ENCODE results near the gene MECR.

Gene MECR

DNA sequence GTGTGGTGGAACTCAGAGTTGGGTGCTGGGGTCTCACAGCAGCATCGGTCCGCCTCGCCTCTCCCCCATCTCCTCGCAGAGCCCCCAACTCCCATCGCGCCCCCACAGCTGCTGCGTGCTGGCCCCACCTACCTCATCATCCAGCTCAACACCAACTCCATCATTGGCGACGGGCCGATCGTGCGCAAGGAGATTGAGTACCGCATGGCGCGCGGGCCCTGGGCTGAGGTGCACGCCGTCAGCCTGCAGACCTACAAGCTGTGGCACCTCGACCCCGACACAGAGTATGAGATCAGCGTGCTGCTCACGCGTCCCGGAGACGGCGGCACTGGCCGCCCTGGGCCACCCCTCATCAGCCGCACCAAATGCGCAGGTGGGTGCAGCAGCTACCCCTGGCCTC is 29.8 kb upstream of the MECR start:
- Histone ChIP-seq H2BK12ac (ENCODE audit: low read length in 2 of 2) (peak overlapping the region in 1 of 2 experiments; percentile 10), H3K14ac (ENCODE audit: low read length in 2 of 2) (peak overlapping the region in 1 of 2 experiments; percentile 69), H3K23ac (ENCODE audit: low read length in 2 of 2) (no peak overlapping the region), H3K4me2 (ENCODE audit: low read length, poor library complexity, severe bottlenecking) (no peak overlapping the region), H4K8ac (ENCODE audit: low read length) (peak overlapping the region; percentile 79), H2BK15ac (ENCODE audit: low read depth, poor library complexity, severe bottlenecking) (no peak overlapping the region), H3K4ac (ENCODE audit: low read depth in 1 of 2, low read length in 2 of 2) (no peak overlapping the region), H3K79me1 (replicated peaks; ENCODE audit: low read length, poor library complexity, severe bottlenecking) (peaks cover 2% of the 10 kb centered on the region), H3K36me3 (ENCODE audit: control insufficient read depth in 1 of 2, insufficient read depth in 2 of 2, low read depth in 1 of 2, low read length in 2 of 2) (peaks cover 0 to 6% of the 10 kb centered on the region in 2 experiments), H2BK120ac (ENCODE audit: low read depth, low read length) (no peak overlapping the region), H3K18ac (ENCODE audit: low read depth in 1 of 2, low read length in 2 of 2) (no peak overlapping the region), H2AK5ac (ENCODE audit: low read length, severe bottlenecking) (no peak overlapping the region), H3K4me3 (ENCODE audit: insufficient read depth in 1 of 2, low read depth in 1 of 2, low read length in 2 of 2) (peak overlapping the region in 1 of 2 experiments; percentile 79), H3K27ac (ENCODE audit: low read length, poor library complexity, severe bottlenecking) (no peak overlapping the region), H2BK5ac (ENCODE audit: low read depth, low read length, poor library complexity, severe bottlenecking) (no peak overlapping the region), H3K27me3 (ENCODE audit: control insufficient read depth in 1 of 2, insufficient read depth in 1 of 2, low read length in 2 of 2) (no peaks in the 10 kb centered on the region), H3K4me1 (ENCODE audit: control insufficient read depth, insufficient read depth, low read depth, low read length) (peaks cover 37% of the 10 kb centered on the region), H4K91ac (ENCODE audit: low read length) (no peak overlapping the region), H3K9me3 (ENCODE audit: control insufficient read depth, low read length) (no peaks in the 10 kb centered on the region), H2AFZ (ENCODE audit: low read depth, low read length) (no peak overlapping the region), H3K9ac (ENCODE audit: low read length) (no peak overlapping the region)
- DNase-seq, result no peak
- 56% methylated on average over 29 of the region's 29 CpGs for WGBS

DNA sequence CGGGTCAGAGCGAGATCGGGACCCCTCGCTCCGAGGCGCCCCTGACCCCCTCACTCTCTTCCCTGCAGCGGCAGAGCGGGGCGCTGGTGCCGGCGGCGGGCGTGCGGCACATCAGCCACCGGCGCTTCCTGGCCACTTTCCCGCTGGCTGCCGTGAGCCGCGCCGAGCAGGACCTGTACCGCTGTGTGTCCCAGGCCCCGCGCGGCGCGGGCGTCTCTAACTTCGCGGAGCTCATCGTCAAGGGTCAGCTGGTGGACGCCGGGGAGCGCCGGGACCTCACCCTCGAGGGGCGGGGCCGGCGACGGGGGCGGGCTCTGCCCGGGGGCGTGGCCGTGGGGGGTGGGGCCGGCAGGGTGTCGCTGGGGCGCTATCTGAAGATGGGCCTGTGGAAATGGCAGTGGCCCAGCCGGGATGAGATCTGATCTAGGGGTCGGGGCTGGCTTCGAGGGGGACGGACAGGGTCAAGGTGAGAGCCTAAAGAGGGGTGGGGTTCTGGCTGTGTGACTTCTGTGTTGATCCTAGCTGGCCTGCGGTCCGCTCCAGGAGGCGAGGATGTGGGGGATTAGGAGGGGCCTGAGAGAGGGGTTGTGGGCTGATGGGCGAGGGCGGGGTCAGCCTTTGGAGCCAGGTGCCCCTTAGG is 29.2 kb upstream of the MECR start:
- H3K18ac ChIP-seq (ENCODE audit: low read depth in 1 of 2, low read length in 2 of 2), result peak overlapping the region; percentile 67 to 87
- peak overlapping the region; percentile 90 for H2AFZ ChIP-seq (ENCODE audit: low read depth, low read length)
- no peak overlapping the region for H2BK5ac ChIP-seq (ENCODE audit: low read depth, low read length, poor library complexity, severe bottlenecking)
- no peak overlapping the region for H2BK12ac ChIP-seq (ENCODE audit: low read length in 2 of 2)
- no peak overlapping the region for H3K27ac ChIP-seq (ENCODE audit: low read length, poor library complexity, severe bottlenecking)
- peak overlapping the region in 1 of 2 experiments; percentile 94 for H3K14ac ChIP-seq (ENCODE audit: low read length in 2 of 2)
- H3K4me2 ChIP-seq (ENCODE audit: low read length, poor library complexity, severe bottlenecking), result peak overlapping the region; percentile 98
- peaks cover 37% of the 10 kb centered on the region for H3K4me1 ChIP-seq (ENCODE audit: control insufficient read depth, insufficient read depth, low read depth, low read length)
- H3K4me3 ChIP-seq (ENCODE audit: insufficient read depth in 1 of 2, low read depth in 1 of 2, low read length in 2 of 2), result peak overlapping the region; percentile 67 to 79
- H3K36me3 ChIP-seq (ENCODE audit: control insufficient read depth in 1 of 2, insufficient read depth in 2 of 2, low read depth in 1 of 2, low read length in 2 of 2), result peaks cover 0 to 10% of the 10 kb centered on the region in 2 experiments
- peak overlapping the region; percentile 78 for H4K91ac ChIP-seq (ENCODE audit: low read length)
- peak overlapping the region in 1 of 2 experiments; percentile 41 for H3K4ac ChIP-seq (ENCODE audit: low read depth in 1 of 2, low read length in 2 of 2)
- peak overlapping the region; percentile 63 for H2BK15ac ChIP-seq (ENCODE audit: low read depth, poor library complexity, severe bottlenecking)
- WGBS, result 3% methylated on average over 48 of the region's 56 CpGs
- H2AK5ac ChIP-seq (ENCODE audit: low read length, severe bottlenecking), result no peak overlapping the region
- DNase-seq, result peak; percentile 62
- peak overlapping the region in 1 of 2 experiments; percentile 77 for H3K23ac ChIP-seq (ENCODE audit: low read length in 2 of 2)
- H3K27me3 ChIP-seq (ENCODE audit: control insufficient read depth in 1 of 2, insufficient read depth in 1 of 2, low read length in 2 of 2), result no peaks in the 10 kb centered on the region
- H2BK120ac ChIP-seq (ENCODE audit: low read depth, low read length), result peak overlapping the region; percentile 54
- H3K9me3 ChIP-seq (ENCODE audit: control insufficient read depth, low read length), result no peaks in the 10 kb centered on the region
- H3K79me1 ChIP-seq (replicated peaks; ENCODE audit: low read length, poor library complexity, severe bottlenecking), result peaks cover 3% of the 10 kb centered on the region
- peak overlapping the region; percentile 79 for H4K8ac ChIP-seq (ENCODE audit: low read length)
- H3K9ac ChIP-seq (ENCODE audit: low read length), result peak overlapping the region; percentile 61

DNA sequence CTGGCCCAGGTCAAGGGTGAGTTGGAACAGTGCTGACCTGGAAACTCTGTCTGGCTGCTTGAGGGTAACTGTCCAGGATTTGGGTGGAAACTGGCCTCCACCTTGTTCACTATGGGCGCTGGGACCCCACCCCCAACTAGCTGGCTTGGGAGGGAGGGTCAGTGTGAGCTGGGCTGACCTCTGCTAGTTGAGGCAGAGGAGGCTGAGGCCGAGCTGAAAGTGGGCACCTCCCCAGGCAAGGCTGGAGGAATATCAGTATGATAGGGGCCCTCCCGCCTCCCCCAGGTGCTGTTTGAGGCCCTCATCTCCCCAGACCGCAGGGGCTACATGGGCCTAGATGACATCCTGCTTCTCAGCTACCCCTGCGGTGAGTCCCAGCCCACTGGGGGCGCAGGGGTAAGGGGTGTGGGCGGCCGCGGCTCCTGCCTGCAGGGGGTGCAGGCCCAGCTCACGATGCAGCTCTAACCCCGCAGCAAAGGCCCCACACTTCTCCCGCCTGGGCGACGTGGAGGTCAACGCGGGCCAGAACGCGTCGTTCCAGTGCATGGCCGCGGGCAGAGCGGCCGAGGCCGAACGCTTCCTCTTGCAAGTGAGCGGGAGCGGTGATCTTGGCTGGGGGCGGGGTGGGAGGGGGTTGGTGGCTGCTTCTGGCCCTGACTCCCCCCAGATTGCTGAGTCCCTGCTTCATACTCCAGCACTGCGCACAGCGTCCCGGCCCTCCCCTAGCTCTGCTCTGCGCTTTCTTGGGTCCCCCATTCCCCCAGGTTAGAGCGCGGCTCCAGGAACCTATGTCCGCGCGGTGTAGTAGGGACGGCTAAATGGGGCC is 28.5 kb upstream of the MECR start:
- Histone ChIP-seq H2AK5ac (ENCODE audit: low read length, severe bottlenecking) (no peak overlapping the region), H3K4me2 (ENCODE audit: low read length, poor library complexity, severe bottlenecking) (peak overlapping the region; percentile 98), H3K27ac (ENCODE audit: low read length, poor library complexity, severe bottlenecking) (no peak overlapping the region), H3K36me3 (ENCODE audit: control insufficient read depth in 1 of 2, insufficient read depth in 2 of 2, low read depth in 1 of 2, low read length in 2 of 2) (peaks cover 0 to 10% of the 10 kb centered on the region in 2 experiments), H2BK5ac (ENCODE audit: low read depth, low read length, poor library complexity, severe bottlenecking) (no peak overlapping the region), H2BK12ac (ENCODE audit: low read length in 2 of 2) (peak overlapping the region in 1 of 2 experiments; percentile 29), H3K27me3 (ENCODE audit: control insufficient read depth in 1 of 2, insufficient read depth in 1 of 2, low read length in 2 of 2) (no peaks in the 10 kb centered on the region), H3K18ac (ENCODE audit: low read depth in 1 of 2, low read length in 2 of 2) (peak overlapping the region; percentile 67 to 87), H3K9ac (ENCODE audit: low read length) (peak overlapping the region; percentile 61), H4K8ac (ENCODE audit: low read length) (peak overlapping the region; percentile 63), H3K4ac (ENCODE audit: low read depth in 1 of 2, low read length in 2 of 2) (peak overlapping the region in 1 of 2 experiments; percentile 41), H3K4me1 (ENCODE audit: control insufficient read depth, insufficient read depth, low read depth, low read length) (peaks cover 37% of the 10 kb centered on the region), H2AFZ (ENCODE audit: low read depth, low read length) (peak overlapping the region; percentile 90), H3K23ac (ENCODE audit: low read length in 2 of 2) (peak overlapping the region in 1 of 2 experiments; percentile 77), H4K91ac (ENCODE audit: low read length) (peak overlapping the region; percentile 78), H2BK120ac (ENCODE audit: low read depth, low read length) (peak overlapping the region; percentile 54), H2BK15ac (ENCODE audit: low read depth, poor library complexity, severe bottlenecking) (peak overlapping the region; percentile 12), H3K4me3 (ENCODE audit: insufficient read depth in 1 of 2, low read depth in 1 of 2, low read length in 2 of 2) (peak overlapping the region; percentile 67 to 79), H3K79me1 (replicated peaks; ENCODE audit: low read length, poor library complexity, severe bottlenecking) (peaks cover 3% of the 10 kb centered on the region), H3K9me3 (ENCODE audit: control insufficient read depth, low read length) (no peaks in the 10 kb centered on the region), H3K14ac (ENCODE audit: low read length in 2 of 2) (peak overlapping the region in 1 of 2 experiments; percentile 94)
- peak; percentile 29 for DNase-seq
- 16% methylated on average over 32 of the region's 38 CpGs for WGBS
